H9 (cell line): Measurements from ENCODE around the gene CCDC158. TPM values are rescaled to one million over a fixed set of nuclear protein-coding genes. Genes with fewer than 3 reads are reported as not detected.
A peak's percentile ranks its signal among the peaks of the same experiment; 100 is the strongest.

Experiments
- DNase-seq: peaks from one replicate; pipeline ENCODE4 v3.0.0-alpha.2; 2017
- H2AFZ ChIP-seq: one replicate; pipeline ENCODE4 v1.6.1; 2013; ENCODE audit warnings: mild to moderate bottlenecking, low read length, control low read depth, moderate library complexity
- H2AK5ac ChIP-seq: 2 replicates; pipeline ENCODE4 v1.6.1; 2013; ENCODE audit warnings: low read length, control low read depth, mixed read lengths; ENCODE audit not compliant: insufficient read length
- H2BK120ac ChIP-seq: one replicate; pipeline ENCODE4 v1.6.1; 2013; ENCODE audit warnings: low read depth, mild to moderate bottlenecking, low read length, control low read depth, inconsistent platforms; ENCODE audit not compliant: poor library complexity, severe bottlenecking
- H2BK12ac ChIP-seq: 2 replicates; pipeline ENCODE4 v1.6.1; 2013; ENCODE audit warnings: low read length, control low read depth, mixed read lengths, low read depth; ENCODE audit not compliant: insufficient read length
- H2BK15ac ChIP-seq: 2 replicates; pipeline ENCODE4 v1.6.1; 2013; ENCODE audit warnings: low read depth, low read length, control low read depth
- H2BK20ac ChIP-seq: one replicate; pipeline ENCODE4 v1.6.1; 2013; ENCODE audit warnings: low read depth, mild to moderate bottlenecking, low read length, control low read depth, inconsistent platforms; ENCODE audit not compliant: poor library complexity, severe bottlenecking
- H2BK5ac ChIP-seq: 2 replicates; pipeline ENCODE4 v1.6.1; 2013; ENCODE audit warnings: low read length, control low read depth, mixed read lengths; ENCODE audit not compliant: insufficient read length
- H3K14ac ChIP-seq: 2 replicates; pipeline ENCODE4 v1.6.1; 2013; ENCODE audit warnings: low read length, control low read depth; ENCODE audit not compliant: insufficient read depth
- H3K18ac ChIP-seq: 2 replicates; pipeline ENCODE4 v1.6.1; 2013; ENCODE audit warnings: low read depth, mild to moderate bottlenecking, mixed read lengths, low read length, control low read depth; ENCODE audit not compliant: insufficient read length
- H3K23ac ChIP-seq: 2 replicates; pipeline ENCODE4 v1.6.1; 2013; ENCODE audit warnings: low read length, control low read depth, mixed read lengths, low read depth; ENCODE audit not compliant: insufficient read length
- H3K23me2 ChIP-seq: 2 replicates; pipeline ENCODE4 v1.6.1; 2013; ENCODE audit warnings: low read depth, mild to moderate bottlenecking, mixed read lengths, low read length, control low read depth; ENCODE audit not compliant: insufficient read length, poor library complexity, severe bottlenecking
- H3K27ac ChIP-seq: 2 replicates; pipeline ENCODE4 v1.5.1; 2013; ENCODE audit warnings: low read length, control low read depth, mixed read lengths, low read depth; ENCODE audit not compliant: insufficient read length
- H3K27me3 ChIP-seq: 2 replicates; pipeline ENCODE4 v1.6.1; 2013; ENCODE audit warnings: low read length, control low read depth, inconsistent platforms; ENCODE audit not compliant: insufficient read depth
- H3K4ac ChIP-seq: 2 replicates; pipeline ENCODE4 v1.6.1; 2013; ENCODE audit warnings: low read depth, mild to moderate bottlenecking, control low read depth, inconsistent platforms, low read length, moderate library complexity
- H3K4me1 ChIP-seq: 2 replicates; pipeline ENCODE4 v1.6.1; 2013; ENCODE audit warnings: low read length, control low read depth, inconsistent platforms; ENCODE audit not compliant: insufficient read depth
- H3K4me2 ChIP-seq: 2 replicates; pipeline ENCODE4 v1.6.1; 2013; ENCODE audit warnings: low read length, control low read depth, mixed read lengths; ENCODE audit not compliant: insufficient read length, insufficient read depth
- H3K56ac ChIP-seq: 2 replicates; pipeline ENCODE4 v1.6.1; 2013; ENCODE audit warnings: low read depth, mild to moderate bottlenecking, mixed read lengths, low read length, control low read depth; ENCODE audit not compliant: insufficient read length
- H3K79me1 ChIP-seq: 2 replicates; pipeline ENCODE4 v1.6.1; 2013; ENCODE audit warnings: low read depth, mild to moderate bottlenecking, moderate library complexity, low read length, control low read depth, inconsistent platforms; ENCODE audit not compliant: insufficient read depth, poor library complexity, severe bottlenecking
- H3K79me2 ChIP-seq: 2 replicates; pipeline ENCODE4 v1.6.1; 2013; ENCODE audit warnings: low read length, control low read depth, inconsistent platforms; ENCODE audit not compliant: insufficient read depth
- H3K9ac ChIP-seq: 2 replicates; pipeline ENCODE4 v1.6.1; 2013; ENCODE audit warnings: low read length, control low read depth, mixed read lengths; ENCODE audit not compliant: insufficient read length; ENCODE audit errors: extremely low read depth
- H3K9me3 ChIP-seq: one replicate; pipeline ENCODE4 v1.6.1; 2013; ENCODE audit warnings: low read depth, low read length, inconsistent platforms; ENCODE audit not compliant: control insufficient read depth
- H3T11ph ChIP-seq: one replicate; pipeline ENCODE4 v1.6.1; 2013; ENCODE audit warnings: mild to moderate bottlenecking, low read length, control low read depth, inconsistent platforms
- H4K20me1 ChIP-seq: one replicate; pipeline ENCODE4 v1.6.1; 2013; ENCODE audit not compliant: control insufficient read depth, insufficient read length, insufficient read depth
- H4K5ac ChIP-seq: 2 replicates; pipeline ENCODE4 v1.6.1; 2013; ENCODE audit warnings: low read depth, mild to moderate bottlenecking, mixed read lengths, low read length, control low read depth; ENCODE audit not compliant: insufficient read length
- H4K8ac ChIP-seq: replicated peaks from 2 replicates; pipeline ENCODE4 v1.6.1; 2013; ENCODE audit warnings: low read length, control low read depth, mixed read lengths, low read depth; ENCODE audit not compliant: insufficient read length
- H4K91ac ChIP-seq: 2 replicates; pipeline ENCODE4 v1.6.1; 2013; ENCODE audit warnings: low read depth, mild to moderate bottlenecking, moderate library complexity, mixed read lengths, low read length, control low read depth; ENCODE audit not compliant: insufficient read length
- H3K27ac Mint-ChIP-seq, 3 experiments: 2 replicates in 2 of 3; 3 replicates in 1 of 3; pipeline ENCODE4 v1.8.0; 2020 to 2021; ENCODE audit warnings: mixed read lengths in 3 of 3, mild to moderate bottlenecking in 1 of 3, moderate library complexity in 1 of 3
- H3K27me3 Mint-ChIP-seq: 2 replicates; pipeline ENCODE4 v1.8.0; 2021; ENCODE audit warnings: low read depth, mild to moderate bottlenecking, moderate library complexity, mixed read lengths
- H3K36me3 Mint-ChIP-seq, 3 experiments: 2 replicates in 2 of 3; 3 replicates in 1 of 3; pipeline ENCODE4 v1.8.0; 2020 to 2021; ENCODE audit warnings: low read depth in 3 of 3, mixed read lengths in 3 of 3; ENCODE audit not compliant: insufficient read depth in 1 of 3
- H3K4me1 Mint-ChIP-seq, 2 experiments: 2 replicates each; pipeline ENCODE4 v1.8.0; 2020; ENCODE audit warnings: mixed read lengths in 2 of 2
- H3K4me3 Mint-ChIP-seq, 2 experiments: 2 replicates in 1 of 2; 3 replicates in 1 of 2; pipeline ENCODE4 v1.8.0; 2020 to 2021; ENCODE audit warnings: mild to moderate bottlenecking in 2 of 2, mixed read lengths in 2 of 2, moderate library complexity in 1 of 2
- H3K9me3 Mint-ChIP-seq, 2 experiments: 2 replicates in 1 of 2; 3 replicates in 1 of 2; pipeline ENCODE4 v1.8.0; 2020; ENCODE audit warnings: mild to moderate bottlenecking in 2 of 2, mixed read lengths in 2 of 2, moderate library complexity in 1 of 2
- CTCF ChIP-seq: fragments of 200-600 bp; sonication (generic); conservative IDR thresholded peaks from 3 replicates; pipeline ENCODE4 v1.8.0; 2021; ENCODE audit warnings: antibody characterized with exemption, mild to moderate bottlenecking
- WGBS: extraction: QIAGEN DNeasy Blood & Tissue Kit; methylation state at CpG from one replicate; pipeline ENCODE4 v1.1.7; 2013; ENCODE audit warnings: missing lambda C conversion rate, low lambda C conversion rate, mixed read lengths; ENCODE audit not compliant: insufficient read length; ENCODE audit errors: extremely low coverage; 5-methylcytosine and 5-hydroxymethylcytosine counted together
- total RNA-seq: library from RNA; stranded (reverse); gene quantifications from 2 replicates; pipeline ENCODE4 v1.2.1, GENCODE V29; 2021

The CCDC158 gene
- total RNA-seq, 1 experiment from 2014 or later, result not detected

- H3K36me3 Mint-ChIP-seq, result peaks cover 6 to 12% (median 10%) of the 10 kb centered on the region in 3 experiments; a peak in 5 of 7 replicates
- H3K14ac ChIP-seq, result no peak overlapping the region
- H3K4me3 Mint-ChIP-seq, result peak overlapping the region; percentile 86 to 89
- no peak for DNase-seq
- H2BK5ac ChIP-seq, result no peak overlapping the region
- H2AK5ac ChIP-seq, result no peak overlapping the region
- no peak overlapping the region for H3K56ac ChIP-seq
- no peaks in the 10 kb centered on the region for H3K79me1 ChIP-seq
- no peak overlapping the region for H3K9ac ChIP-seq
- H3T11ph ChIP-seq, result no peak overlapping the region
- peaks cover 6 to 16% of the 10 kb centered on the region in 2 experiments for H3K4me1 Mint-ChIP-seq
- no peak overlapping the region for H2AFZ ChIP-seq
- H3K79me2 ChIP-seq, result no peaks in the 10 kb centered on the region
- TF ChIP-seq CTCF, result no peak
- no peak overlapping the region for H2BK20ac ChIP-seq
- peaks cover 17% of the 10 kb centered on the region for H3K27me3 Mint-ChIP-seq
- H2BK15ac ChIP-seq, result no peak overlapping the region
- H2BK12ac ChIP-seq, result no peak overlapping the region
- no peak overlapping the region for H3K18ac ChIP-seq
- peak overlapping the region; percentile 80 for H3K4me2 ChIP-seq
- peaks cover 1% of the 10 kb centered on the region; the same call in 1 of the 2 replicates for H3K4me1 ChIP-seq
- H3K27ac Mint-ChIP-seq, result no peak overlapping the region
- H3K9me3 ChIP-seq, result no peaks in the 10 kb centered on the region
- H3K23me2 ChIP-seq, result peaks cover 15% of the 10 kb centered on the region
- H3K27me3 ChIP-seq, result peaks cover 4% of the 10 kb centered on the region; the same call in 1 of the 2 replicates
- no peak overlapping the region for H2BK120ac ChIP-seq
- H3K4ac ChIP-seq, result no peak overlapping the region
- H4K8ac ChIP-seq, result no peak overlapping the region
- no CpG with 5 or more reads among the region's 7 CpGs for WGBS
- H3K27ac ChIP-seq, result no peak overlapping the region
- no peak overlapping the region for H4K91ac ChIP-seq
- H4K5ac ChIP-seq, result no peak overlapping the region
- H3K9me3 Mint-ChIP-seq, result no peaks in the 10 kb centered on the region; a peak in 1 of 5 replicates
- H4K20me1 ChIP-seq, result no peaks in the 10 kb centered on the region
- H3K23ac ChIP-seq, result no peak overlapping the region
These were observed 115.8 kb downstream of the CCDC158 start for GRCh38 chr4:76305033-76305687.
